T-helper 1 cell treated with Interleukin-12 subunit alpha and Interleukin-12 subunit beta and Interleukin-4 antibody, amounts not matched to agents 30 μg/mL and 1 μg/mL, for 36 hours (primary cell): ENCODE measurements around the gene FGD5.

Experiments
- H3K27ac Mint-ChIP-seq: one replicate; pipeline ENCODE4 v1.8.0; 2021; ENCODE audit warnings: mild to moderate bottlenecking, mixed read lengths
- H3K27me3 Mint-ChIP-seq: one replicate; pipeline ENCODE4 v1.8.0; 2021; ENCODE audit warnings: low read depth, mixed read lengths
- H3K36me3 Mint-ChIP-seq: one replicate; pipeline ENCODE4 v1.8.0; 2021; ENCODE audit warnings: low read depth, mixed read lengths
- H3K4me1 Mint-ChIP-seq: one replicate; pipeline ENCODE4 v1.8.0; 2021; ENCODE audit warnings: low read depth, mixed read lengths
- H3K4me3 Mint-ChIP-seq: one replicate; pipeline ENCODE4 v1.8.0; 2021; ENCODE audit warnings: mild to moderate bottlenecking, moderate library complexity, mixed read lengths
- H3K9me3 Mint-ChIP-seq: one replicate; pipeline ENCODE4 v1.8.0; 2021; ENCODE audit warnings: mixed read lengths

The FGD5 gene

GRCh38 chr3:14926592-14926991 lies 107.8 kb downstream of the FGD5 start:
- Mint-ChIP-seq H3K36me3 (no peaks in the 10 kb centered on the region), H3K9me3 (no peaks in the 10 kb centered on the region), H3K4me1 (no peaks in the 10 kb centered on the region), H3K27me3 (peaks cover 4% of the 10 kb centered on the region), H3K4me3 (no peak overlapping the region), H3K27ac (no peak overlapping the region)

DNA sequence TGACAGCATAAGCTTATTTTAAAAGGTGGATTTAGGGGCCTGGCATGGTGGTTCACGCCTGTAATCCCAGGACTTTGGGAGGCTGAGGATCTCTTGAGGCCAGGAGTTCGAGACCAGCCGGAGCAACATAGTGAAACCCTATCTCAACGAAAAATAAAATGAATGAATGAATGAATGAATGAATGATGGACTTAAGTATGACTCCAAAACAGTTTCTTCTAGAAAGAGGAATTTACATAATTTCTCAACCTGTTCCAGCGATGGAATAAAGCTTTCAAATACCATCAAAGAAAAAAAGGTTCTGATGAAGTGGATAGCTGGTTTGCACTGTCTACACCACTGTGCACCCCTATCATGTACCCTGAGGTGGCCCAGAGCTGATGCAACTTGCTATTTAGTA lies 108.5 kb downstream of the FGD5 start:
- peaks cover 4% of the 10 kb centered on the region for H3K27me3 Mint-ChIP-seq
- H3K4me3 Mint-ChIP-seq: no peak overlapping the region
- H3K4me1 Mint-ChIP-seq: no peaks in the 10 kb centered on the region
- H3K27ac Mint-ChIP-seq: no peak overlapping the region
- H3K36me3 Mint-ChIP-seq: no peaks in the 10 kb centered on the region
- H3K9me3 Mint-ChIP-seq: no peaks in the 10 kb centered on the region

GRCh38 chr3:14929310-14930074 lies 110.7 kb downstream of the FGD5 start:
- Mint-ChIP-seq H3K27me3 (peaks cover 8% of the 10 kb centered on the region), H3K4me3 (no peak overlapping the region), H3K9me3 (no peaks in the 10 kb centered on the region), H3K27ac (no peak overlapping the region), H3K36me3 (no peaks in the 10 kb centered on the region), H3K4me1 (no peaks in the 10 kb centered on the region)

DNA sequence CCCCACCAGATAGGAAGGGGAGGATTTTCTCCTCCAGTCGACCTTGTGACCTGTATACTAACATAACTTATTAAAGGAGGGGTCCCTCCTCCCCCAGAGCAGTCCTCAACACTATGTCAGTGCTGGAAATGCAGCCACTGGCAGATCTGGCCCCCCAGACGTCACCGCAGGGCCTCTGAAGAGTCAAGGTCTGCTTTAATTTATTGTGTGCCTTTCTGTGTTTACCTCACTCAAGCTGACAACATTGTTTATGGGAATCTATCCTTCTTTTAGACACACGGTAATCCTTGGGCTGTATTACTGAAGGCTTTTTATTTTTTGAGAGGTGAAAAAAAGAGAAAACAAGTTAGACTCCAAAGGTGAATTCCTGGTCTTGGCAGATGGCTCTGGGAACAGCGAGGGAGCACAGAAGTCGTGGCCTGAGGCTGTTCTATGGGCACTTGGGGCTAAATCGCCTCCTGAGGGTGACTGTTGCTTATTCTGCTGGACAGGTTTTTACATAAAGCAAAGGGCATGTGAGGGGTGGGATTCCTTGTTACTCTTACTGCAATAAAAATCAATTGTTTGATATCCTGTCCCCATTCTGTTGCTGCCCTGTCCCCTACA lies 115.2 kb downstream of the FGD5 start:
- H3K4me1 Mint-ChIP-seq: peaks cover 1% of the 10 kb centered on the region
- H3K36me3 Mint-ChIP-seq: no peaks in the 10 kb centered on the region
- H3K4me3 Mint-ChIP-seq: no peak overlapping the region
- H3K27me3 Mint-ChIP-seq: peaks cover 8% of the 10 kb centered on the region
- H3K9me3 Mint-ChIP-seq: no peaks in the 10 kb centered on the region
- no peak overlapping the region for H3K27ac Mint-ChIP-seq

- Mint-ChIP-seq H3K27me3 (peaks cover 5% of the 10 kb centered on the region), H3K27ac (no peak overlapping the region), H3K36me3 (no peaks in the 10 kb centered on the region), H3K9me3 (no peaks in the 10 kb centered on the region), H3K4me3 (no peak overlapping the region), H3K4me1 (peaks cover 1% of the 10 kb centered on the region)
Measured at GRCh38 chr3:14935592-14936345, 117.0 kb downstream of the FGD5 start.

- Mint-ChIP-seq H3K9me3 (no peaks in the 10 kb centered on the region), H3K27me3 (no peaks in the 10 kb centered on the region), H3K4me1 (peaks cover 1% of the 10 kb centered on the region), H3K27ac (no peak overlapping the region), H3K4me3 (no peak overlapping the region), H3K36me3 (peaks cover 7% of the 10 kb centered on the region)
Measured at GRCh38 chr3:14938954-14939353, 120.2 kb downstream of the FGD5 start.

- Mint-ChIP-seq H3K36me3 (peaks cover 19% of the 10 kb centered on the region), H3K27me3 (no peaks in the 10 kb centered on the region), H3K4me3 (no peak overlapping the region), H3K27ac (no peak overlapping the region), H3K4me1 (peaks cover 12% of the 10 kb centered on the region), H3K9me3 (no peaks in the 10 kb centered on the region)
Measured at GRCh38 chr3:14941871-14942270, 123.1 kb downstream of the FGD5 start.

DNA sequence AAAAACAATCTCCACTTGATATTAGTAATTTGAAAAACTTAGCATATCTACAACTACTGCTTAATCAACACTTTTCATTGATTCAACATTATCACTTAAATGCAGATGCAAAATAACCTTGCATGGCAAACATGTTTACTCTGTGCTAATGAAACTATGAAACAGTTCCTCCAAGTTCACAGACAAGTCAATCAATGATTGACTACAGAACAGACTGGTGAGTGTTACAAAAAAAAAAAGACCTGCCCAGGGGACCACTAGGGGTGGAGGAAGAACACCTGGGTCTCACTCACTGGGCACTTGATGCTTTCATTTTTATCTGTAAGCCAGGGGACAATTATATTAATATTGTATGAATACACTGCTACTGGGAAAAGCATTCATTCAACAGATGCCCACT lies 124.3 kb downstream of the FGD5 start:
- no peaks in the 10 kb centered on the region for H3K9me3 Mint-ChIP-seq
- H3K4me3 Mint-ChIP-seq: no peak overlapping the region
- no peak overlapping the region for H3K27ac Mint-ChIP-seq
- no peaks in the 10 kb centered on the region for H3K27me3 Mint-ChIP-seq
- peaks cover 12% of the 10 kb centered on the region for H3K4me1 Mint-ChIP-seq
- peaks cover 21% of the 10 kb centered on the region for H3K36me3 Mint-ChIP-seq

- Mint-ChIP-seq H3K36me3 (peaks cover 28% of the 10 kb centered on the region), H3K27me3 (no peaks in the 10 kb centered on the region), H3K9me3 (no peaks in the 10 kb centered on the region), H3K4me3 (peak overlapping the region; percentile 93), H3K4me1 (peaks cover 25% of the 10 kb centered on the region), H3K27ac (peak overlapping the region; percentile 58)
Measured at GRCh38 chr3:14946236-14946635, 127.5 kb downstream of the FGD5 start.

GRCh38 chr3:14946739-14947099 lies 128.0 kb downstream of the FGD5 start:
- Mint-ChIP-seq H3K36me3 (peaks cover 30% of the 10 kb centered on the region), H3K27me3 (no peaks in the 10 kb centered on the region), H3K27ac (peak overlapping the region; percentile 93), H3K9me3 (no peaks in the 10 kb centered on the region), H3K4me1 (peaks cover 25% of the 10 kb centered on the region), H3K4me3 (peak overlapping the region; percentile 93)

DNA sequence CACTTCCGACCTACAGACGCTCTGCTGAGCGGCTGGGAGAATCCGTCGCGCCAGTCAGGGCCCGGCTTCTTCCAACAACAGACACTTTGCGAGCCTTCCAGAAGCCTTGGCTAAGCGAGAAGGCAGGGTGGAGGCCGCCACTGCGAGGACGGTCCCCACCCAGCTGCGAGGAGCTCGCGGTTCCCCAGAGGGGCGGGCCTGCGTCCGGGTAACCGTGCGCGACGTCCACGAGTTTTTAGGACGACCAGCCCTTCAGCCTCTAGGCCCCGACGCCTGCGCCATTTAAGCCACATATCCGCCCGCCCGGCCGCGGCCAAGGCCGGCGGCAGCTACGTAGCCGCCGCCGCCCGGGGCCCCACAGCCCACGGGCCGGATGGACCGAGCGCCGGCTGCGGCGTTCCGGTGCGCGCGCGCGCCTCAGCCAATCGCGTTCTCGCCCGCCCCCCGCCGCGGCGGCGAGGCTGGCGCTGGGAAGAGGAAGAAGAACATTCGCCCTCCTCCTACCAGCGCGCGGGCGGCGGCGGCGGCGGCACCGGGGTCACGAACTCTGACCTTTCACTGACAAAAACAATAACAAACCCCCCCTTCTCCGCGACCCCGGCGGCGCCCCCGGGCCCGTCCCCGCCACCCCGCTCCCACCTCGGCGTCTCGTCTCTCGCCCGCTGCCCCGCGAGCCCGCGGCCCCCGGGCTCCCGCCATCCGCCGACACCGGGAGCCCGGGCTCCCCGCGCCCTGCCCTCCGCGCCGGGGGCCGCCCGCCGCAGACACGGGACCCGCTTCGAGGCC lies 128.5 kb downstream of the FGD5 start, which contains the start of gene NR2C2:
NR2C2 (plus strand) TSS at position 484 of the 786 bp plus-strand sequence. CDS start 56,332 bp downstream, outside the sequence.
- Mint-ChIP-seq H3K4me3 (peak within 1 kb of the TSS; percentile 98), H3K4me1 (peaks cover 25% of the 10 kb centered on the region), H3K36me3 (peaks cover 30% of the 10 kb centered on the region), H3K27me3 (no peaks in the 10 kb centered on the region), H3K27ac (peak within 1 kb of the TSS; percentile 100), H3K9me3 (no peaks in the 10 kb centered on the region)

DNA sequence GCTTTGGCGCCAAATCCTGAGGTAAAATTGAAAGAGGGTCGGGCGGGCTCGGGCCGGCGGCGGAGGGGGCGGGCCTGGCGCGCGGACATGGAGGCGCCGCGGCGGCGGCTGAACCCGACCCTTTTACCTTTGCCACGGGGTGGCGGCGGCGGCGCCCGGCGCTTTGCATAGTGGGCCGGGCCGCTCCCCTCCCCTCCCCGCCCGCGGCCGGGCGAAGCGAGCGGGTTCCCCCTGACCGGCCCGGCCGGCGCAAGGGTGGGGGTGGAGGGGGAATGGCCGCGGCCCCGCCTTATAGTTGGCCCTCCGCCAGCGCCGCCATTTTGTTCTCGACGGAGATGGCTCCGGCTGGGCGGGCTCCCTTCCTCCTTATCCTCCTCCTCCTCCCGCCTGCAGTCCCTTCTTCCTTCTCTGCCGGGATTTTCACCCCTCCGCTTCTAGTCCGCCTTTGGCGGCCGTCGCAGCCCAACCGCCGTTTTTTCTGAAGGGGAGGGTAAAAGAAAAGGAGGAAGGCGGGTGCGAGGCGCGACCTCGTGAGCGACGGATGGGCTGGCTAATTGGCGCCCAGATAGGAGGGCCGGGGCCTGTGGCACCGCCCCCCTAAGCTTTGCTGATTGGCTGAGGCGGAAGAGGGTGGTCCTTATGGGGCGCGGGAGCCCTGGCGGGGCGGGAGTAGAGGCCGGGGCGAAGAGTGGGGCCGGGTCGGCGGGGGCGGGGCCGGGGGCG lies 129.3 kb downstream of the FGD5 start:
- H3K27ac Mint-ChIP-seq: peak overlapping the region; percentile 100
- H3K36me3 Mint-ChIP-seq: peaks cover 28% of the 10 kb centered on the region
- H3K4me1 Mint-ChIP-seq: peaks cover 30% of the 10 kb centered on the region
- no peaks in the 10 kb centered on the region for H3K27me3 Mint-ChIP-seq
- H3K9me3 Mint-ChIP-seq: no peaks in the 10 kb centered on the region
- peak overlapping the region; percentile 98 for H3K4me3 Mint-ChIP-seq

GRCh38 chr3:14948609-14949038 lies 129.9 kb downstream of the FGD5 start:
- Mint-ChIP-seq H3K27me3 (no peaks in the 10 kb centered on the region), H3K36me3 (peaks cover 27% of the 10 kb centered on the region), H3K4me1 (peaks cover 30% of the 10 kb centered on the region), H3K27ac (peak overlapping the region; percentile 100), H3K9me3 (no peaks in the 10 kb centered on the region), H3K4me3 (peak overlapping the region; percentile 98)

DNA sequence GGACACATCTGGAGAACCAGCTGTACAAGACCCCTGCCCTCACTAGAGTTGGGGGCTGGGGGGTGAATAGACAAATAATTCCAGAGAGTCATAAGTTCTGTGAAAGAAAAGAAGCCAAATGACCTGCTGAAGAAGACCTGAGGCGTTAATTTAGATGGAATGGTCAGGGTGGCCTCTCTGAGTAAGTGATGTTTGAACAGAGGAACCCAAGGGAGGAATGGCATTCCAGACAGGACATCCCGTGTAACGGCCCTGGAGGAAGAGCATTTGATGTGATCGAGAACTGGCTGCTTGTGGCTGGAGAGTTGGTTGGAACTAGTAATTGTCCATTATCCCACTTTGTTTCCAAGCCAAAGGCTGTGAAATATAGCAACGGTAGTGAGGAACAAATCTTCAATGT lies 130.4 kb downstream of the FGD5 start:
- Mint-ChIP-seq H3K36me3 (peaks cover 23% of the 10 kb centered on the region), H3K27me3 (no peaks in the 10 kb centered on the region), H3K9me3 (no peaks in the 10 kb centered on the region), H3K27ac (peak overlapping the region; percentile 100), H3K4me1 (peaks cover 30% of the 10 kb centered on the region), H3K4me3 (peak overlapping the region; percentile 98)
